ENCODE measurements around the gene SATL1.
"Not testable (repeated sequence)": the region's sequence is repeated elsewhere in the genome, so short reads cannot be mapped to it uniquely, and the experiment has no call there.

Gene SATL1

GRCh38 chrX:85243761-85244449, at the start of gene SATL1, which contains the start of gene ZNF711:
TSS of gene SATL1 (minus strand) at chrX:85243779. CDS start at chrX:85108968, 134,811 bp downstream.
TSS of gene ZNF711 (plus strand) at chrX:85243991. CDS start at chrX:85247573, 3,582 bp downstream.
- peak; percentile 97 for DNase-seq

GRCh38 chrX:85288992-85289723, 45.6 kb upstream of the SATL1 start:
- no peak for DNase-seq

- not testable (repeated sequence) for DNase-seq
These were observed 41.7 kb upstream of the SATL1 start for GRCh38 chrX:85285286-85285685.

- peak; percentile 17 for DNase-seq
These were observed 1.1 kb upstream of the SATL1 start for GRCh38 chrX:85244450-85245211.

GRCh38 chrX:85243155-85243554, 424 bp downstream of the SATL1 start:
- no peak for DNase-seq

GRCh38 chrX:85223359-85223758, 20.2 kb downstream of the SATL1 start:
- no peak for DNase-seq

- DNase-seq: no peak
These were observed 22.2 kb downstream of the SATL1 start for GRCh38 chrX:85221361-85221760.

GRCh38 chrX:85215946-85216345, 27.6 kb downstream of the SATL1 start:
- DNase-seq: no peak

GRCh38 chrX:85213792-85214530, 29.6 kb downstream of the SATL1 start:
- DNase-seq: no peak

GRCh38 chrX:85203461-85203970, 40.1 kb downstream of the SATL1 start:
- DNase-seq: no peak

GRCh38 chrX:85196319-85196718, 47.3 kb downstream of the SATL1 start:
- DNase-seq: no peak

GRCh38 chrX:85159644-85160043, 83.9 kb downstream of the SATL1 start:
- DNase-seq: no peak

GRCh38 chrX:85140964-85141363, 102.6 kb downstream of the SATL1 start:
- DNase-seq: no peak

- no peak for DNase-seq
These were observed 104.2 kb downstream of the SATL1 start for GRCh38 chrX:85139422-85139821.

- DNase-seq: no peak
These were observed 107.2 kb downstream of the SATL1 start for GRCh38 chrX:85136409-85136808.

GRCh38 chrX:85115252-85115651, 128.3 kb downstream of the SATL1 start:
- DNase-seq: no peak

GRCh38 chrX:85114776-85115175, 128.8 kb downstream of the SATL1 start:
- no peak for DNase-seq

- no peak for DNase-seq
These were observed 129.4 kb downstream of the SATL1 start for GRCh38 chrX:85114171-85114570.

- DNase-seq: no peak
These were observed 129.8 kb downstream of the SATL1 start for GRCh38 chrX:85113746-85114145.

GRCh38 chrX:85112293-85112692, 131.3 kb downstream of the SATL1 start:
- no peak for DNase-seq

- DNase-seq: peak; percentile 20
These were observed 132.2 kb downstream of the SATL1 start for GRCh38 chrX:85111347-85111746.

GRCh38 chrX:85109235-85109634, 134.3 kb downstream of the SATL1 start:
- DNase-seq: no peak

- DNase-seq: no peak
These were observed 135.4 kb downstream of the SATL1 start for GRCh38 chrX:85108165-85108564.

All from NCI-H1436 (cell line).